Measurements from ENCODE around the gene SEC14L3. TPM values are rescaled to one million over a fixed set of nuclear protein-coding genes. Genes with fewer than 3 reads are reported as not detected.

SEC14L3 gene
- total and polyA plus RNA-seq, 2 of the 13 experiments (the other 11 are each of a cell fraction or from before 2014, with no cell fraction given), result not detected

GRCh38 chr22:30425616-30426387, 46.0 kb downstream of the SEC14L3 start, which contains the start of gene MTFP1 (continued):
- TF ChIP-seq, protein P1, sequence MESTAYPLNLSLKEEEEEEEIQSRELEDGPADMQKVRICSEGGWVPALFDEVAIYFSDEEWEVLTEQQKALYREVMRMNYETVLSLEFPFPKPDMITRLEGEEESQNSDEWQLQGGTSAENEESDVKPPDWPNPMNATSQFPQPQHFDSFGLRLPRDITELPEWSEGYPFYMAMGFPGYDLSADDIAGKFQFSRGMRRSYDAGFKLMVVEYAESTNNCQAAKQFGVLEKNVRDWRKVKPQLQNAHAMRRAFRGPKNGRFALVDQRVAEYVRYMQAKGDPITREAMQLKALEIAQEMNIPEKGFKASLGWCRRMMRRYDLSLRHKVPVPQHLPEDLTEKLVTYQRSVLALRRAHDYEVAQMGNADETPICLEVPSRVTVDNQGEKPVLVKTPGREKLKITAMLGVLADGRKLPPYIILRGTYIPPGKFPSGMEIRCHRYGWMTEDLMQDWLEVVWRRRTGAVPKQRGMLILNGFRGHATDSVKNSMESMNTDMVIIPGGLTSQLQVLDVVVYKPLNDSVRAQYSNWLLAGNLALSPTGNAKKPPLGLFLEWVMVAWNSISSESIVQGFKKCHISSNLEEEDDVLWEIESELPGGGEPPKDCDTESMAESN (CRISPR knock-in tag; conservative IDR thresholded peaks at IDR 0.05), result no peak
- TF ChIP-seq NR3C1 (CRISPR knock-in tag; IDR thresholded peaks at IDR 0.05) (no peak), HES4 (CRISPR knock-in tag; IDR thresholded peaks at IDR 0.05; ENCODE audit: borderline replicate concordance) (peak; percentile 57; the same call in 1 of the 2 replicates), TEF (CRISPR knock-in tag; IDR thresholded peaks at IDR 0.05) (no peak), ASH2L (IDR thresholded peaks at IDR 0.05; ENCODE audit: insufficient read length, low read depth, low read length) (peak; percentile 17), ZNF75D (CRISPR knock-in tag; IDR thresholded peaks at IDR 0.05; ENCODE audit: borderline replicate concordance) (no peak), ELF1 (CRISPR knock-in tag; IDR thresholded peaks at IDR 0.05) (no peak), GATAD1 (CRISPR knock-in tag; IDR thresholded peaks at IDR 0.05) (0 out of 2 replicates have a peak, but pooled peaks have one; percentile 26), TSC22D2 (CRISPR knock-in tag; IDR thresholded peaks at IDR 0.05; ENCODE audit: borderline replicate concordance) (no peak), KDM2A (CRISPR knock-in tag; IDR thresholded peaks at IDR 0.05; ENCODE audit: borderline replicate concordance, low read depth) (peak; percentile 92), ZNF768 (CRISPR knock-in tag; IDR thresholded peaks at IDR 0.05) (peak; percentile 9; the same call in 1 of the 2 replicates), HMG20A (CRISPR knock-in tag; IDR thresholded peaks at IDR 0.05; ENCODE audit: borderline replicate concordance) (no peak), TCF12 (IDR thresholded peaks at IDR 0.05) (no peak), TCF12 (CRISPR knock-in tag; IDR thresholded peaks at IDR 0.05) (no peak), MIER2 (CRISPR knock-in tag; IDR thresholded peaks at IDR 0.05) (no peak), TFE3 (CRISPR knock-in tag; IDR thresholded peaks at IDR 0.05) (peak; percentile 46; the same call in 1 of the 2 replicates), ZNF143 (CRISPR knock-in tag; IDR thresholded peaks at IDR 0.05) (no peak), PATZ1 (CRISPR knock-in tag; IDR thresholded peaks at IDR 0.05) (peak; percentile 47; the same call in 1 of the 2 replicates), EEA1 (CRISPR knock-in tag; IDR thresholded peaks at IDR 0.05; ENCODE audit: borderline replicate concordance) (no peak), ZNF543 (CRISPR knock-in tag; IDR thresholded peaks at IDR 0.05) (no peak)
- TF ChIP-seq, protein P2, sequence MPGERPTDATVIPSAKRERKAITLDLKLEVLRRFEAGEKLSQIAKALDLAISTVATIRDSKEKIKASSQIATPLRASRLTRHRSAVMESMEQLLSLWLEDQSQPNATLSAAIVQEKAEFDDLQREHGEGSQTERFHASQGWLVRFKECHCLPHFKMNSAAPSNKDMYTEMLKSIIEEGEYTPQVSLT (CRISPR knock-in tag; IDR thresholded peaks at IDR 0.05; ENCODE audit: borderline replicate concordance, low read depth), result no peak
- TF ChIP-seq, protein P3, sequence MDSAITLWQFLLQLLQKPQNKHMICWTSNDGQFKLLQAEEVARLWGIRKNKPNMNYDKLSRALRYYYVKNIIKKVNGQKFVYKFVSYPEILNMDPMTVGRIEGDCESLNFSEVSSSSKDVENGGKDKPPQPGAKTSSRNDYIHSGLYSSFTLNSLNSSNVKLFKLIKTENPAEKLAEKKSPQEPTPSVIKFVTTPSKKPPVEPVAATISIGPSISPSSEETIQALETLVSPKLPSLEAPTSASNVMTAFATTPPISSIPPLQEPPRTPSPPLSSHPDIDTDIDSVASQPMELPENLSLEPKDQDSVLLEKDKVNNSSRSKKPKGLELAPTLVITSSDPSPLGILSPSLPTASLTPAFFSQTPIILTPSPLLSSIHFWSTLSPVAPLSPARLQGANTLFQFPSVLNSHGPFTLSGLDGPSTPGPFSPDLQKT (CRISPR knock-in tag; IDR thresholded peaks at IDR 0.05; ENCODE audit: borderline replicate concordance), result no peak

All from HepG2 (cell line).